ENCODE data around the gene SERPINB8.
A peak's percentile ranks its signal among the peaks of the same experiment; 100 is the strongest.
"Not testable (repeated sequence)": the region's sequence is repeated elsewhere in the genome, so short reads cannot be mapped to it uniquely, and the experiment has no call there.

SERPINB8 gene

DNA sequence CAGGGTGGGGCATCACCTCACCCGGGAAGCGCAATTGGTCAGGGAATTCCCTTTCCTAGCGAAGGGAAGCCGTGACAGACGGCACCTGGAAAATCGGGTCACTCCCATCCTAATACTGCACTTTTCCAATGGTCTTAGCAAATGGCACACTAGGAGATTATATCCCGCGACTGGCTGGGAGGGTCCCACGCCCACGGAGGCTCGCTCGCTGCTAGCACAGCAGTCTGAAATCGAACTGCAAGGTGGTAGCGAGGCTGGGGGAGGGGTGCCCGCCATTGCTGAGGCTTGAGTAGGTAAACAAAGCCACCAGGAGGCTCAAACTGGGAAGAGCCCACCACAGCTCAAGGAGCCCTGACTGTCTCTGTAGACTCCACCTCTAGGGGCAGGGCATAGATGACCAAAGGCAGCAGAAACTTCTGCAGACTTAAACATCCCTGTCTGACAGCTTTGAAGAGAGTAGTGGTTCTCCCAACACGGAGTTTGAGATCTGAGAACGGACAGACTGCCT, 29.3 kb upstream of the SERPINB8 start:
- H3K27me3 ChIP-seq (replicated peaks; ENCODE audit: control insufficient read depth, insufficient read depth, low read length, poor library complexity, severe bottlenecking); H3K27ac ChIP-seq (ENCODE audit: insufficient read depth, low read length, poor library complexity, severe bottlenecking); H3K9me3 ChIP-seq (ENCODE audit: control insufficient read depth, low read length); H3K4me1 ChIP-seq (ENCODE audit: control insufficient read depth, insufficient read depth, low read length, poor library complexity, severe bottlenecking); H3K36me3 ChIP-seq (ENCODE audit: control insufficient read depth, insufficient read depth, low read length); DNase-seq; H3K4me3 ChIP-seq (ENCODE audit: insufficient read depth, low read depth, low read length, poor library complexity, severe bottlenecking): not testable (repeated sequence)

GRCh38 chr18:63947051-63947790, 22.7 kb upstream of the SERPINB8 start:
- DNase-seq, result no peak
- Histone ChIP-seq H3K27me3 (replicated peaks; ENCODE audit: control insufficient read depth, insufficient read depth, low read length, poor library complexity, severe bottlenecking) (no peaks in the 10 kb centered on the region), H3K4me1 (ENCODE audit: control insufficient read depth, insufficient read depth, low read length, poor library complexity, severe bottlenecking) (no peaks in the 10 kb centered on the region), H3K27ac (ENCODE audit: insufficient read depth, low read length, poor library complexity, severe bottlenecking) (no peak overlapping the region), H3K4me3 (ENCODE audit: insufficient read depth, low read depth, low read length, poor library complexity, severe bottlenecking) (no peak overlapping the region), H3K36me3 (ENCODE audit: control insufficient read depth, insufficient read depth, low read length) (no peaks in the 10 kb centered on the region), H3K9me3 (ENCODE audit: control insufficient read depth, low read length) (no peaks in the 10 kb centered on the region)

GRCh38 chr18:63949068-63949737, 20.7 kb upstream of the SERPINB8 start, which contains the start of gene HMSD:
HMSD (plus strand) TSS chr18:63949301; CDS start chr18:63953456, 4,155 bp downstream.
- no peaks in the 10 kb centered on the region for H3K36me3 ChIP-seq (ENCODE audit: control insufficient read depth, insufficient read depth, low read length)
- H3K4me3 ChIP-seq (ENCODE audit: insufficient read depth, low read depth, low read length, poor library complexity, severe bottlenecking), result peak within 1 kb of the TSS; percentile 17
- peak; percentile 34 to 52 (median 49) for DNase-seq
- no peaks in the 10 kb centered on the region for H3K27me3 ChIP-seq (replicated peaks; ENCODE audit: control insufficient read depth, insufficient read depth, low read length, poor library complexity, severe bottlenecking)
- H3K4me1 ChIP-seq (ENCODE audit: control insufficient read depth, insufficient read depth, low read length, poor library complexity, severe bottlenecking), result no peaks in the 10 kb centered on the region
- H3K9me3 ChIP-seq (ENCODE audit: control insufficient read depth, low read length), result no peaks in the 10 kb centered on the region
- no peak within 1 kb of the TSS for H3K27ac ChIP-seq (ENCODE audit: insufficient read depth, low read length, poor library complexity, severe bottlenecking)

DNA sequence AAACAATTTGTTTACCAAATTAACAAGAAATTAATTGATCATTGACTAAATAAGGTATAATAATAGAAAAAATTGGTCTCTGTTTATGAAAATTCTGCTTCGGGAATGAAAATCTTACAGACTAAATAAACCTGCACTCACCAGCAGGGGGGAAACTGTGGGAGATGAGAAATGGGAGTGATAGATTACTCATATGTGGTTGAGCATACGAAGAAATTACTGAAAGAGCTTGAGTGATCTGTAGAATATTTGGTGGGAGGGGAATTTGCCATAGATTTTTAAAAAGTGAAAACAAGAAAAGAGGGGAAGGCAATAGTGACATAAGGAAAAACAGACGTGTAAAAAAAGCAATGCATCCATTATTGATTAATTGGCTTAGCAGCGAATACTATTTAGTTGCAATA, 18.6 kb upstream of the SERPINB8 start:
- DNase-seq, result no peak
- Histone ChIP-seq H3K4me3 (ENCODE audit: insufficient read depth, low read depth, low read length, poor library complexity, severe bottlenecking) (no peak overlapping the region), H3K27ac (ENCODE audit: insufficient read depth, low read length, poor library complexity, severe bottlenecking) (no peak overlapping the region), H3K4me1 (ENCODE audit: control insufficient read depth, insufficient read depth, low read length, poor library complexity, severe bottlenecking) (no peaks in the 10 kb centered on the region), H3K36me3 (ENCODE audit: control insufficient read depth, insufficient read depth, low read length) (no peaks in the 10 kb centered on the region), H3K27me3 (replicated peaks; ENCODE audit: control insufficient read depth, insufficient read depth, low read length, poor library complexity, severe bottlenecking) (no peaks in the 10 kb centered on the region), H3K9me3 (ENCODE audit: control insufficient read depth, low read length) (no peaks in the 10 kb centered on the region)

- Histone ChIP-seq H3K36me3 (ENCODE audit: control insufficient read depth, insufficient read depth, low read length) (no peaks in the 10 kb centered on the region), H3K27me3 (replicated peaks; ENCODE audit: control insufficient read depth, insufficient read depth, low read length, poor library complexity, severe bottlenecking) (no peaks in the 10 kb centered on the region), H3K4me3 (ENCODE audit: insufficient read depth, low read depth, low read length, poor library complexity, severe bottlenecking) (no peak overlapping the region), H3K27ac (ENCODE audit: insufficient read depth, low read length, poor library complexity, severe bottlenecking) (no peak overlapping the region), H3K9me3 (ENCODE audit: control insufficient read depth, low read length) (no peaks in the 10 kb centered on the region), H3K4me1 (ENCODE audit: control insufficient read depth, insufficient read depth, low read length, poor library complexity, severe bottlenecking) (no peaks in the 10 kb centered on the region)
- DNase-seq, result no peak
These were observed 16.1 kb upstream of the SERPINB8 start for GRCh38 chr18:63953811-63954210.

- no peak for DNase-seq
- H3K4me3 ChIP-seq (ENCODE audit: insufficient read depth, low read depth, low read length, poor library complexity, severe bottlenecking), result no peak overlapping the region
- no peaks in the 10 kb centered on the region for H3K9me3 ChIP-seq (ENCODE audit: control insufficient read depth, low read length)
- no peak overlapping the region for H3K27ac ChIP-seq (ENCODE audit: insufficient read depth, low read length, poor library complexity, severe bottlenecking)
- H3K36me3 ChIP-seq (ENCODE audit: control insufficient read depth, insufficient read depth, low read length), result no peaks in the 10 kb centered on the region
- H3K4me1 ChIP-seq (ENCODE audit: control insufficient read depth, insufficient read depth, low read length, poor library complexity, severe bottlenecking), result no peaks in the 10 kb centered on the region
- no peaks in the 10 kb centered on the region for H3K27me3 ChIP-seq (replicated peaks; ENCODE audit: control insufficient read depth, insufficient read depth, low read length, poor library complexity, severe bottlenecking)
These were observed 13.1 kb upstream of the SERPINB8 start for GRCh38 chr18:63956755-63957154.

GRCh38 chr18:63960891-63961290, 9.0 kb upstream of the SERPINB8 start:
- Histone ChIP-seq H3K4me3 (ENCODE audit: insufficient read depth, low read depth, low read length, poor library complexity, severe bottlenecking) (no peak overlapping the region), H3K27ac (ENCODE audit: insufficient read depth, low read length, poor library complexity, severe bottlenecking) (no peak overlapping the region), H3K9me3 (ENCODE audit: control insufficient read depth, low read length) (no peaks in the 10 kb centered on the region), H3K36me3 (ENCODE audit: control insufficient read depth, insufficient read depth, low read length) (no peaks in the 10 kb centered on the region), H3K4me1 (ENCODE audit: control insufficient read depth, insufficient read depth, low read length, poor library complexity, severe bottlenecking) (no peaks in the 10 kb centered on the region), H3K27me3 (replicated peaks; ENCODE audit: control insufficient read depth, insufficient read depth, low read length, poor library complexity, severe bottlenecking) (no peaks in the 10 kb centered on the region)
- DNase-seq, result no peak

- Histone ChIP-seq H3K27me3 (replicated peaks; ENCODE audit: control insufficient read depth, insufficient read depth, low read length, poor library complexity, severe bottlenecking) (no peaks in the 10 kb centered on the region), H3K9me3 (ENCODE audit: control insufficient read depth, low read length) (no peaks in the 10 kb centered on the region), H3K4me1 (ENCODE audit: control insufficient read depth, insufficient read depth, low read length, poor library complexity, severe bottlenecking) (no peaks in the 10 kb centered on the region), H3K4me3 (ENCODE audit: insufficient read depth, low read depth, low read length, poor library complexity, severe bottlenecking) (no peak overlapping the region), H3K27ac (ENCODE audit: insufficient read depth, low read length, poor library complexity, severe bottlenecking) (no peak overlapping the region), H3K36me3 (ENCODE audit: control insufficient read depth, insufficient read depth, low read length) (no peaks in the 10 kb centered on the region)
- no peak for DNase-seq
These were observed 8.4 kb upstream of the SERPINB8 start for GRCh38 chr18:63961435-63961980.

DNA sequence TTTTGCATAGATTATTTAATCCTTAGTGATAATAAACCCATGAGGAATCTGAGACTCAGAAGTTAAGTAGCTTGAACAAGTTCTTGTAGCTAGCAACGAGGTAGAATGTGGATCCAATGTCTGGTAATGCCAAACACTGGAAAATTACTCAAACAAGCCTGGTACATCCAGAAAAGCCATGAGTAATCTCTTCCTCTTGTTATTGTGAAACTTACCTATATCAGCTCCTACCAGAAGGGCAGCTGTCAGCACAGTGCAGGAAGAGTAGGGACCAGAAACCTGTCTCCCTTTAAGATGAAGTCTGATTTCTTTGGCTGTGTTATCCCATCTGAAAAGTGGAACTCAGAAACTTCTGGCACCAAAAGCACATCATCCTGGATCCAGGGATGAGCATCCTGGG, 7.7 kb upstream of the SERPINB8 start:
- no peak overlapping the region for H3K4me3 ChIP-seq (ENCODE audit: insufficient read depth, low read depth, low read length, poor library complexity, severe bottlenecking)
- no peak for DNase-seq
- no peaks in the 10 kb centered on the region for H3K4me1 ChIP-seq (ENCODE audit: control insufficient read depth, insufficient read depth, low read length, poor library complexity, severe bottlenecking)
- H3K36me3 ChIP-seq (ENCODE audit: control insufficient read depth, insufficient read depth, low read length), result no peaks in the 10 kb centered on the region
- H3K27me3 ChIP-seq (replicated peaks; ENCODE audit: control insufficient read depth, insufficient read depth, low read length, poor library complexity, severe bottlenecking), result no peaks in the 10 kb centered on the region
- H3K27ac ChIP-seq (ENCODE audit: insufficient read depth, low read length, poor library complexity, severe bottlenecking), result no peak overlapping the region
- H3K9me3 ChIP-seq (ENCODE audit: control insufficient read depth, low read length), result no peaks in the 10 kb centered on the region
